Naive thymus-derived CD8-positive, alpha-beta T cell (primary cell): ENCODE results near the gene LDLRAD4. TPM values are rescaled to one million over a fixed set of nuclear protein-coding genes. Genes with fewer than 3 reads are reported as not detected.
A peak's percentile ranks its signal among the peaks of the same experiment; 100 is the strongest.

Experiments
- ATAC-seq, 2 donors: fragments of 150-1000 bp; cut with Tn5 transposase in 1 of 2; sonication (Bioruptor Pico), chemical (Tn5 transposase) in 1 of 2; 1 replicate in 1 of 2; 2 replicates in 1 of 2; pipeline ENCODE4 v1.10.0; 2021; ENCODE audit warnings: mild to moderate bottlenecking in 2 of 2, moderate library complexity in 2 of 2
- POLR2A ChIA-PET: fragments of 350-600 bp; sonication (Branson Sonifier 250); formaldehyde crosslinking; loops from one replicate; lab custom pipeline; 2021; ENCODE audit warnings: antibody characterized with exemption; lab: Charles Lee
- DNase-seq, 10 donors: peaks; one replicate each; pipeline versions ENCODE4 v3.0.0 to v3.0.0-alpha.2; 2020 to 2022
- H3K27ac Mint-ChIP-seq, 10 donors: one replicate each; pipeline ENCODE4 v1.8.0; 2020 to 2022; ENCODE audit warnings: mild to moderate bottlenecking in 10 of 10, mixed read lengths in 10 of 10, moderate library complexity in 4 of 10, inconsistent platforms in 1 of 10
- H3K27me3 Mint-ChIP-seq, 5 donors: one replicate each; pipeline ENCODE4 v1.8.0; 2021 to 2022; ENCODE audit warnings: mixed read lengths in 5 of 5
- H3K36me3 Mint-ChIP-seq, 3 donors: one replicate each; pipeline ENCODE4 v1.8.0; 2020 to 2022; ENCODE audit warnings: mixed read lengths in 3 of 3, mild to moderate bottlenecking in 2 of 3, inconsistent platforms in 1 of 3
- H3K4me1 Mint-ChIP-seq, 4 donors: one replicate each; pipeline ENCODE4 v1.8.0; 2021 to 2022; ENCODE audit warnings: mixed read lengths in 4 of 4
- H3K4me3 Mint-ChIP-seq, 10 donors: one replicate each; pipeline ENCODE4 v1.8.0; 2020 to 2022; ENCODE audit warnings: mild to moderate bottlenecking in 10 of 10, mixed read lengths in 10 of 10, moderate library complexity in 6 of 10, inconsistent platforms in 1 of 10
- H3K9me3 Mint-ChIP-seq, 9 donors: one replicate each; pipeline ENCODE4 v1.8.0; 2020 to 2022; ENCODE audit warnings: mixed read lengths in 9 of 9, mild to moderate bottlenecking in 3 of 9, inconsistent platforms in 1 of 9, moderate library complexity in 1 of 9
- polyA plus RNA-seq, 3 donors: library from polyadenylated mRNA; unstranded; fragments of 300-500 nt; fragmentation: Illumina TruSeq; gene quantifications; one replicate each; pipeline ENCODE4 v1.2.3, GENCODE V29; 2021
- total RNA-seq, 8 experiments: library from RNA in 2 of 8; stranded (reverse) in 2 of 8; gene quantifications; one replicate each; pipeline ENCODE4 v1.2.3 and lab custom pipeline; 2021 to 2026

Gene LDLRAD4
- total and polyA plus RNA-seq, 5 experiments from 2014 or later: 11.4 to 56.8 (median 17.6) TPM

DNA sequence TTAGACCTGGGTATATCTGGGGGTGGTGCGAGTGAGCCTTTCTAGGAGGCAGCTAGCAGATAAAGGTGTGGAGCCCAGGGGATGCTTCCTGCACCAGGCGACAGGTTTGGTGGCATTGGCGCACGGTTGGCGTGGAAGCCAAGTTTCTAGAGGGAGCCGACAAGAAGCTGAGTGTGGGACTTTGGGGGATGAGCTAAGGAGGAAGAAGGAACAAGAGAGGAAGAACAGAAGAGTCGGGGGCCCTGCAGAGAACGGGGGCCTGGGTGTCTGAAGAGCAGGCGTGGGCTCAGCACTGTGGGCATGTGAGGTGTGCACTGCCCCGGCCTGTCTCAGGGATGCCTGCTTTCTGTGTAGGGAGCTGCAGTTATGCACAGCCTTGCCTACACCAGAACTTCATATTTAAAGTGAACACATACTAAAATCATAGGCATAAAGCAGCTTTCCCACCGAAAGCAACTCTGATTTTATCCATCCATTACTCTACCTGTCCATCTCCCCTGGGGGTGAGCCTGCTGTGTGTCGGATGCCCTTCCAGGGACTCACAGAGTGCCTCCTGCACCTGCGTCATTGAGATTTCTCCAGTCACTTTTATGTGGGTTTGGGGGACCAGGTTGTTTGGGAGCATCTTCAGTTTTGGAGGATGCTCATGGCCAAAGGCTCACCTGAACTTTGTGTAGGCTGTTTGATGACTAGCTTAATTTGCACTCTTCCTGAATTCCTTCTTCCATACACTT lies 149.7 kb downstream of the LDLRAD4 start:
- POLR2A ChIA-PET: interaction anchor here (0.5 kb wide), 1 partner anchor 12 kb away, joined by 4 read pairs; no protein-coding TSS in a partner anchor
- Mint-ChIP-seq H3K36me3 (no peaks in the 10 kb centered on the region), H3K9me3 (no peaks in the 10 kb centered on the region), H3K27ac (peak overlapping the region in 5 of 10 donors; percentile 12 to 93 (median 68)), H3K4me1 (peaks cover 27 to 47% (median 36%) of the 10 kb centered on the region in 4 donors), H3K4me3 (no peak overlapping the region), H3K27me3 (no peaks in the 10 kb centered on the region)
- DNase-seq (no peak), ATAC-seq (no peak)

GRCh38 chr18:13369353-13369752 lies 150.8 kb downstream of the LDLRAD4 start:
- no peaks in the 10 kb centered on the region for H3K9me3 Mint-ChIP-seq
- peaks cover 27 to 50% (median 38%) of the 10 kb centered on the region in 4 donors for H3K4me1 Mint-ChIP-seq
- POLR2A ChIA-PET: no interaction called here
- no peaks in the 10 kb centered on the region for H3K36me3 Mint-ChIP-seq
- no peak for DNase-seq
- H3K27me3 Mint-ChIP-seq: no peaks in the 10 kb centered on the region
- peak overlapping the region in 9 of 10 donors; percentile 48 to 93 (median 78) for H3K27ac Mint-ChIP-seq
- peak in 1 of 2 donors; percentile 21 for ATAC-seq
- peak overlapping the region in 3 of 10 donors; percentile 3 to 55 (median 18) for H3K4me3 Mint-ChIP-seq

- POLR2A ChIA-PET: interaction anchor here (0.6 kb wide), 1 partner anchor 21 kb away, joined by 4 read pairs; no protein-coding TSS in a partner anchor
- no peaks in the 10 kb centered on the region for H3K36me3 Mint-ChIP-seq
- no peaks in the 10 kb centered on the region for H3K27me3 Mint-ChIP-seq
- peak overlapping the region in 8 of 10 donors; percentile 36 to 93 (median 80) for H3K27ac Mint-ChIP-seq
- H3K4me1 Mint-ChIP-seq: peaks cover 23 to 48% (median 41%) of the 10 kb centered on the region in 4 donors
- peak overlapping the region in 3 of 10 donors; percentile 15 to 55 (median 18) for H3K4me3 Mint-ChIP-seq
- ATAC-seq (peak; percentile 22 to 66), DNase-seq (peak in 2 of 10 donors; percentile 14 to 27)
- H3K9me3 Mint-ChIP-seq: no peaks in the 10 kb centered on the region
Measured at GRCh38 chr18:13369756-13370510, 151.4 kb downstream of the LDLRAD4 start.

- no peak for ATAC-seq
- peak overlapping the region in 4 of 10 donors; percentile 51 to 72 (median 61) for H3K4me3 Mint-ChIP-seq
- H3K27me3 Mint-ChIP-seq: no peaks in the 10 kb centered on the region
- H3K36me3 Mint-ChIP-seq: no peaks in the 10 kb centered on the region
- DNase-seq: no peak
- H3K9me3 Mint-ChIP-seq: no peaks in the 10 kb centered on the region
- H3K27ac Mint-ChIP-seq: peak overlapping the region in 6 of 10 donors; percentile 43 to 92 (median 82)
- peaks cover 31 to 60% (median 53%) of the 10 kb centered on the region in 4 donors for H3K4me1 Mint-ChIP-seq
- POLR2A ChIA-PET: no interaction called here
Measured at GRCh38 chr18:13370995-13371625, 152.6 kb downstream of the LDLRAD4 start.

GRCh38 chr18:13371689-13372418 lies 153.3 kb downstream of the LDLRAD4 start:
- Mint-ChIP-seq H3K27ac (peak overlapping the region; percentile 43 to 92 (median 82)), H3K36me3 (no peaks in the 10 kb centered on the region), H3K4me1 (peaks cover 32 to 68% (median 59%) of the 10 kb centered on the region in 4 donors), H3K4me3 (peak overlapping the region in 8 of 10 donors; percentile 0 to 72 (median 52)), H3K27me3 (no peaks in the 10 kb centered on the region), H3K9me3 (no peaks in the 10 kb centered on the region)
- ATAC-seq: peak in 1 of 2 donors; percentile 22
- peak in 1 of 10 donors; percentile 21 for DNase-seq
- POLR2A ChIA-PET: interaction anchor here (1.3 to 1.6 kb wide), 2 partner anchors 8 to 17 kb away, joined by 3 to 7 read pairs; no protein-coding TSS in a partner anchor

DNA sequence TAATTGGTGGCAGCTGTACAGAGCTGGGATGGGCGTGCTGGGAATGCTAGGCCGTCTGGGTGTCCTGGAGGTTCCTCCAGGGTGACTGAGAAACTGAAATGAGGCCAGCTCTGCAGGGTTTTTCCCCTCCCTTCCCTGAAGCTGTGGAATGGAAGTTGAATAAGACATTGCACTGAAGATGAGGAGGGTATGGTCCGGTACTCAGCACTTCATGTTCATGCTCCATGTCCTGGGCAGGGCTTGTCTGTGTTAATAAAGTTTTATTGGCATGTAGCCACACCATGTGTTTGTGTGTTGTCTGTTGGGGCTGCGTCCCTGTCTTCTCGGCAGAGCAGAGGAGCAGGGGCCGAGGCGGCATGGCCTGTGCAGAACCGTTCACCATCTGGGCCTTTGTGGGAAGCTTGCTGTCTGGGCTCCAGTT lies 154.0 kb downstream of the LDLRAD4 start:
- Mint-ChIP-seq H3K27me3 (no peaks in the 10 kb centered on the region), H3K36me3 (no peaks in the 10 kb centered on the region), H3K27ac (peak overlapping the region; percentile 43 to 92 (median 82)), H3K4me1 (peaks cover 34 to 73% (median 63%) of the 10 kb centered on the region in 4 donors), H3K4me3 (peak overlapping the region in 5 of 10 donors; percentile 0 to 64 (median 51)), H3K9me3 (no peaks in the 10 kb centered on the region)
- POLR2A ChIA-PET: interaction anchor here (1.0 to 1.6 kb wide), 4 partner anchors 9 to 154 kb away, joined by 3 to 7 read pairs (median 3); partner anchors contain the start of gene LDLRAD4
- ATAC-seq (no peak), DNase-seq (no peak)

DNA sequence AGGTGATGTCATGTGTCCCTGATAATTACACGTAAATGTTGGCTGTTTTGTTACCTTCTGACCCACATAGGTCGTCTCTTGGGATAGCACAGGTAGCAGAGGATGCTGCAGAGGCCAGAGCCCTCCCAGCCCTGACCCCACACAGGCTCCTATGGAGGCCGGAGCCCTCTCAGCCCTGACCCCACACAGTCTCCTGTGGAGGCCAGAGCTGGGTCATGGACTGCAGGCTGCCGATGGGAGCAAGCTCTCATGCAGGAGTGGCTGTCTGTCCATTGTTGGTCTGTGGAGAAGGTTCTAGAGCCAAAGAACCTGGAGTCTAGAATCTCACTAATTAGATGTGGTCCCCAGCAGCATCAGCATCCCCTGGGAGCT lies 155.5 kb downstream of the LDLRAD4 start:
- POLR2A ChIA-PET: interaction anchor here (0.6 to 1.4 kb wide), 3 partner anchors 10 to 47 kb away, joined by 3 to 4 read pairs (median 4); no protein-coding TSS in a partner anchor
- H3K27me3 Mint-ChIP-seq: no peaks in the 10 kb centered on the region

DNA sequence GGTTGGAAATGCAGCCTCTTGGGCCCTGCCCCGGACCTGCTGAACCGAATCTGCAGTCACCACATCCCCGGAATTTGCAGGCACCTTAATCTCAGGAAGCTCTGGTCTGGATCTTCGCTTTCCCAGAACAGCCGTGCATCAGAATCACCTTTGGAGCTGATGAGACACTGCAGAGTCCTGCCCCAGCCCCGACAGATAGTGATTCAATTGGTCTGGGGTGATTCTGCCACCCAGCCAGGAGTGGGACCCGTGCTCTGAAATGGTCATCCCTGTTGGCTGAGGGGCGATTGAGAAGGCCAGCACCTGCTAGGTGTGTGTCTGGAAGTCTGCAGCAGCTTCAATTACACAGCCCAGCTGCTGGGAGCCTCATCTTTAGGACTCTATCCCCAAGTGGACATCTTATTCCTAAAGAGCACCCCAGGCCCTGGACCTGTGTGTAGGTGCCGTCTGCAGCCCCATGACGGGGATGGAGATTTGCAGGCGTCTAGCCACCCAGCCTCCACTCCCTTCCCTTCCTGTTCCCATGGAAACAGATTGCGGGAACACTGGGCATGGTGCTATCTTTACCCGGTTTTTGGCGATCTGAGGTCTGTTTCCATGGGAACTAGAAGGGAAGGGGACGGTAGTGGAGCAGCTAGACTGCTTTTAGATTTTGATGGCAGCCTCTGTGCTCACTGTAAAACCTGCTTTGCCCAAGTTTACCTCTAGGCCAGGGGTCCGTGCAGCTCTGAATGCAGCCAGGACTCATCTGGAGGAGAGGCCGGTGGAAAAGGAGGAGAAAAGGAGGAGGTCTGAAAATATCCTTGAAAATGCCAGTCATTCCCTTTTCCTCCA lies 156.1 kb downstream of the LDLRAD4 start:
- Mint-ChIP-seq H3K36me3 (no peaks in the 10 kb centered on the region), H3K4me3 (peak overlapping the region in 5 of 10 donors; percentile 41 to 81 (median 79)), H3K4me1 (peaks cover 35 to 77% (median 69%) of the 10 kb centered on the region in 4 donors), H3K27me3 (no peaks in the 10 kb centered on the region), H3K27ac (peak overlapping the region; percentile 82 to 99 (median 94)), H3K9me3 (no peaks in the 10 kb centered on the region)
- DNase-seq (no peak), ATAC-seq (peak in 1 of 2 donors; percentile 22)
- POLR2A ChIA-PET: interaction anchor here (0.6 to 1.4 kb wide), 4 partner anchors 10 to 491 kb away, joined by 3 to 4 read pairs (median 4); no protein-coding TSS in a partner anchor

More for the DNA sequence above, 155.5 kb downstream of the LDLRAD4 start:
- H3K9me3 Mint-ChIP-seq: no peaks in the 10 kb centered on the region
- no peak for ATAC-seq
- H3K36me3 Mint-ChIP-seq: no peaks in the 10 kb centered on the region
- H3K4me3 Mint-ChIP-seq: no peak overlapping the region
- peak overlapping the region in 5 of 10 donors; percentile 44 to 99 (median 46) for H3K27ac Mint-ChIP-seq
- DNase-seq: no peak
- peaks cover 39 to 81% (median 72%) of the 10 kb centered on the region in 4 donors for H3K4me1 Mint-ChIP-seq

- ATAC-seq (peak; percentile 67 to 69), DNase-seq (peak in 9 of 10 donors; percentile 26 to 82 (median 40))
- Mint-ChIP-seq H3K27ac (peak overlapping the region; percentile 82 to 99 (median 94)), H3K9me3 (no peaks in the 10 kb centered on the region), H3K4me1 (peaks cover 36 to 76% (median 69%) of the 10 kb centered on the region in 4 donors), H3K4me3 (peak overlapping the region; percentile 40 to 87 (median 77)), H3K27me3 (no peaks in the 10 kb centered on the region), H3K36me3 (no peaks in the 10 kb centered on the region)
- POLR2A ChIA-PET: interaction anchor here (0.6 to 1.4 kb wide), 3 partner anchors 11 to 492 kb away, joined by 3 to 4 read pairs (median 3); no protein-coding TSS in a partner anchor
Measured at GRCh38 chr18:13375302-13376255, 157.0 kb downstream of the LDLRAD4 start.
